IMR-90 (cell line): ENCODE results near the gene RUNX1.
A peak's percentile ranks its signal among the peaks of the same experiment; 100 is the strongest.

ENCODE experiments used
- BHLHE40 ChIP-seq: fragments of 150-350 bp; IDR thresholded peaks from 2 replicates; pipeline ENCODE4 v1.6.1; 2016; ENCODE audit warnings: mild to moderate bottlenecking, low read depth, low read length
- CEBPB ChIP-seq: IDR thresholded peaks from 2 replicates; pipeline ENCODE4 v1.6.1; 2012; ENCODE audit warnings: low read depth, low read length, improper control_type of control experiment
- CHD1 ChIP-seq: IDR thresholded peaks from 2 replicates; pipeline ENCODE4 v1.6.1; 2012; ENCODE audit warnings: low read depth, low read length, improper control_type of control experiment
- FOS ChIP-seq: fragments of 150-350 bp; IDR thresholded peaks from 2 replicates; pipeline ENCODE4 v1.6.1; 2016; ENCODE audit warnings: low read depth, low read length
- MXI1 ChIP-seq: IDR thresholded peaks from 2 replicates; pipeline ENCODE4 v1.6.1; 2012; ENCODE audit warnings: low read depth, mild to moderate bottlenecking, low read length, moderate library complexity, borderline replicate concordance
- POLR2A ChIP-seq: IDR thresholded peaks from 2 replicates; pipeline ENCODE4 v1.6.1; 2012; ENCODE audit warnings: mild to moderate bottlenecking, low read depth, low read length
- RAD21 ChIP-seq: IDR thresholded peaks from 2 replicates; pipeline ENCODE4 v1.6.1; 2012; ENCODE audit warnings: low read length, improper control_type of control experiment
- RCOR1 ChIP-seq: IDR thresholded peaks from 2 replicates; pipeline ENCODE4 v1.6.1; 2012; ENCODE audit warnings: mild to moderate bottlenecking, low read length, improper control_type of control experiment; ENCODE audit not compliant: insufficient replicate concordance
- RFX5 ChIP-seq: IDR thresholded peaks from 2 replicates; pipeline ENCODE4 v1.8.0; 2012; ENCODE audit warnings: low read depth, mild to moderate bottlenecking, low read length, moderate library complexity
- SMC3 ChIP-seq: fragments of 150-350 bp; IDR thresholded peaks from 2 replicates; pipeline ENCODE4 v1.6.1; 2016; ENCODE audit warnings: low read depth, mild to moderate bottlenecking, antibody characterized with exemption, low read length, moderate library complexity
- TF ChIP-seq, protein P1 (sequence below): conservative IDR thresholded peaks from 2 replicates; pipeline ENCODE4 v1.5.1; 2012; ENCODE audit warnings: mild to moderate bottlenecking, low read depth, low read length, improper control_type of control experiment
- TF ChIP-seq, protein P2 (sequence below): fragments of 150-350 bp; IDR thresholded peaks from 2 replicates; pipeline ENCODE4 v1.6.1; 2017; ENCODE audit warnings: mild to moderate bottlenecking, antibody characterized with exemption, low read length, low read depth
- TF ChIP-seq, protein P3 (sequence below): fragments of 150-350 bp; IDR thresholded peaks from 2 replicates; pipeline ENCODE4 v1.6.1; 2016; ENCODE audit warnings: low read depth, mild to moderate bottlenecking, low read length, moderate library complexity, borderline replicate concordance

DNA sequence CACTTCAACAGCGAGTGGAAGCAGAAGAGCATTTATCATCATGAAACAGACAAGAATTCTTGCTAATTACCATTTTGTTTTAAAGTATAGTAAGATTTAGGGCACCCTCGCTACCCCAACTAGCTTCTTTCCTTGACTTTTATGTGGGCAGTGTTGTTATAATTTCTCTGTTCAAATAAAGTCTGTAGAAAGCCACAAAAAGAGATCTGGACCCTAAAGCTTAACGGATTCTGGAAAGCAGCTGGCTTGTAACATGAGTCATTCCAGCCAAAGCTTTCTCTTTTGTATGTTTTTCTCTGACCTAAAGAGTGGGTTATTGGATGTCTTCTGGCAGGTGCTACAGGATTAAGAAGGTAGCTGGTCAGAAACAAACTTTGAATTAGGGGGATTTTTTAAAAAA lies 37.4 kb downstream of the RUNX1 start:
- TF ChIP-seq, protein P1, sequence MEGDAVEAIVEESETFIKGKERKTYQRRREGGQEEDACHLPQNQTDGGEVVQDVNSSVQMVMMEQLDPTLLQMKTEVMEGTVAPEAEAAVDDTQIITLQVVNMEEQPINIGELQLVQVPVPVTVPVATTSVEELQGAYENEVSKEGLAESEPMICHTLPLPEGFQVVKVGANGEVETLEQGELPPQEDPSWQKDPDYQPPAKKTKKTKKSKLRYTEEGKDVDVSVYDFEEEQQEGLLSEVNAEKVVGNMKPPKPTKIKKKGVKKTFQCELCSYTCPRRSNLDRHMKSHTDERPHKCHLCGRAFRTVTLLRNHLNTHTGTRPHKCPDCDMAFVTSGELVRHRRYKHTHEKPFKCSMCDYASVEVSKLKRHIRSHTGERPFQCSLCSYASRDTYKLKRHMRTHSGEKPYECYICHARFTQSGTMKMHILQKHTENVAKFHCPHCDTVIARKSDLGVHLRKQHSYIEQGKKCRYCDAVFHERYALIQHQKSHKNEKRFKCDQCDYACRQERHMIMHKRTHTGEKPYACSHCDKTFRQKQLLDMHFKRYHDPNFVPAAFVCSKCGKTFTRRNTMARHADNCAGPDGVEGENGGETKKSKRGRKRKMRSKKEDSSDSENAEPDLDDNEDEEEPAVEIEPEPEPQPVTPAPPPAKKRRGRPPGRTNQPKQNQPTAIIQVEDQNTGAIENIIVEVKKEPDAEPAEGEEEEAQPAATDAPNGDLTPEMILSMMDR = no peak
- TF ChIP-seq, protein P2, sequence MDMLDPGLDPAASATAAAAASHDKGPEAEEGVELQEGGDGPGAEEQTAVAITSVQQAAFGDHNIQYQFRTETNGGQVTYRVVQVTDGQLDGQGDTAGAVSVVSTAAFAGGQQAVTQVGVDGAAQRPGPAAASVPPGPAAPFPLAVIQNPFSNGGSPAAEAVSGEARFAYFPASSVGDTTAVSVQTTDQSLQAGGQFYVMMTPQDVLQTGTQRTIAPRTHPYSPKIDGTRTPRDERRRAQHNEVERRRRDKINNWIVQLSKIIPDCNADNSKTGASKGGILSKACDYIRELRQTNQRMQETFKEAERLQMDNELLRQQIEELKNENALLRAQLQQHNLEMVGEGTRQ = no peak
- TF ChIP-seq POLR2A (no peak), SMC3 (no peak), BHLHE40 (no peak), FOS (0 out of 2 replicates have a peak, but pooled peaks have one; percentile 27), MXI1 (no peak), CEBPB (no peak), RAD21 (no peak), RFX5 (no peak), RCOR1 (no peak), CHD1 (no peak)
- TF ChIP-seq, protein P3, sequence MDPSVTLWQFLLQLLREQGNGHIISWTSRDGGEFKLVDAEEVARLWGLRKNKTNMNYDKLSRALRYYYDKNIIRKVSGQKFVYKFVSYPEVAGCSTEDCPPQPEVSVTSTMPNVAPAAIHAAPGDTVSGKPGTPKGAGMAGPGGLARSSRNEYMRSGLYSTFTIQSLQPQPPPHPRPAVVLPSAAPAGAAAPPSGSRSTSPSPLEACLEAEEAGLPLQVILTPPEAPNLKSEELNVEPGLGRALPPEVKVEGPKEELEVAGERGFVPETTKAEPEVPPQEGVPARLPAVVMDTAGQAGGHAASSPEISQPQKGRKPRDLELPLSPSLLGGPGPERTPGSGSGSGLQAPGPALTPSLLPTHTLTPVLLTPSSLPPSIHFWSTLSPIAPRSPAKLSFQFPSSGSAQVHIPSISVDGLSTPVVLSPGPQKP = no peak
